DOHH2 (cell line): ENCODE results near the gene COL17A1.

Experiments
- H3F3A ChIP-seq: fragments of 200-600 bp; sonication (generic), shearing (Covaris generic); 2 replicates; pipeline ENCODE4 v1.6.0; 2016; ENCODE audit warnings: antibody characterized with exemption, mild to moderate bottlenecking; ENCODE audit not compliant: control insufficient read depth, insufficient read depth
- H3K27ac ChIP-seq: fragments of 200-600 bp; sonication (generic); 2 replicates; pipeline ENCODE4 v1.5.1; 2014; ENCODE audit warnings: low read depth, mild to moderate bottlenecking, low read length, moderate library complexity
- H3K27me3 ChIP-seq: fragments of 200-600 bp; sonication (generic); 2 replicates; pipeline ENCODE4 v1.6.1; 2014; ENCODE audit warnings: mild to moderate bottlenecking, low read length, mixed read lengths; ENCODE audit not compliant: control insufficient read depth
- H3K36me3 ChIP-seq: fragments of 200-600 bp; sonication (generic); 2 replicates; pipeline ENCODE4 v1.6.1; 2014; ENCODE audit warnings: mild to moderate bottlenecking, low read length, moderate library complexity, mixed read lengths; ENCODE audit not compliant: control insufficient read depth
- H3K4me1 ChIP-seq: fragments of 200-600 bp; sonication (generic); 2 replicates; pipeline ENCODE4 v1.6.1; 2014; ENCODE audit warnings: mild to moderate bottlenecking, low read length, mixed read lengths; ENCODE audit not compliant: control insufficient read depth
- H3K4me2 ChIP-seq: fragments of 200-600 bp; sonication (generic); 2 replicates; pipeline ENCODE4 v1.6.0; 2014; ENCODE audit warnings: mild to moderate bottlenecking, low read length, moderate library complexity
- H3K4me3 ChIP-seq: fragments of 200-600 bp; sonication (generic); 2 replicates; pipeline ENCODE4 v1.5.1; 2014; ENCODE audit warnings: mild to moderate bottlenecking, low read length, mixed read lengths
- H3K79me2 ChIP-seq: fragments of 200-600 bp; sonication (generic); 2 replicates; pipeline ENCODE4 v1.6.1; 2014; ENCODE audit warnings: mild to moderate bottlenecking, low read length, mixed read lengths; ENCODE audit not compliant: control insufficient read depth
- H3K9me2 ChIP-seq: fragments of 200-600 bp; sonication (generic); replicated peaks from 2 replicates; pipeline ENCODE4 v1.6.1; 2014; ENCODE audit warnings: mild to moderate bottlenecking, low read length, mixed read lengths; ENCODE audit not compliant: control insufficient read depth
- H3K9me3 ChIP-seq: fragments of 200-600 bp; sonication (generic); 2 replicates; pipeline ENCODE4 v1.6.1; 2014; ENCODE audit warnings: antibody characterized with exemption, low read length, mixed read lengths; ENCODE audit not compliant: control insufficient read depth, insufficient read depth
- H4K20me1 ChIP-seq: fragments of 200-600 bp; sonication (generic); 2 replicates; pipeline ENCODE4 v1.6.0; 2014; ENCODE audit warnings: low read depth, mild to moderate bottlenecking, antibody characterized with exemption, low read length, moderate library complexity; ENCODE audit not compliant: control insufficient read depth, insufficient read depth
- EZH2phosphoT487 ChIP-seq: fragments of 200-600 bp; sonication (generic); IDR thresholded peaks from 2 replicates; pipeline ENCODE4 v1.6.1; 2017; ENCODE audit warnings: borderline replicate concordance, mild to moderate bottlenecking, antibody characterized with exemption, low read length, moderate library complexity, mixed read lengths
- TF ChIP-seq, protein P1 (sequence below): fragments of 200-600 bp; sonication (generic); IDR thresholded peaks from one replicate; pipeline ENCODE4 v1.5.1; 2014; ENCODE audit warnings: antibody characterized with exemption, mild to moderate bottlenecking, low read depth, low read length; ENCODE audit not compliant: poor library complexity, severe bottlenecking

Gene COL17A1

DNA sequence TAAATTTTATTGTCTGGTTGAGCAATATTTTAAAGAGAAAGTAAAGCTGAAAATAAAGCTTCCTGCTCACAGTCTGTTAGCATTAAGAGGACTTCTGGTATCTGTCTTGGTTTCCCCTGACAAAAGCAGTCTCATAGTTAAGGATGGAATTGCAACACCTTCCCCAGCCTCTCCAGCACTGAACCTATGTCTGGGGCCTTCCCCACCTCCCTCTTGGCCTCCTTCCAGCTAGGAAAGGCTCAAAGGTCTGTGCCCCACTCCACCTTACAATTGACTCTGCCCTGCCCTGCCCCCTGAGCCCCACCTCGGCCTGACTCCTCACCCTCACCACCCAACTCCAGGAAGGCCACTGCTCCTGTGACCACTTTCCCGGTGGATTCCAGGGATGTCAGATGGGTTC is 33.2 kb downstream of the COL17A1 start:
- 0 out of 2 replicates have a peak, but pooled peaks cover 5% of the 10 kb centered on the region for H3K27me3 ChIP-seq
- H3K4me1 ChIP-seq = no peaks in the 10 kb centered on the region
- no peak overlapping the region for H3K27ac ChIP-seq
- no peak for TF ChIP-seq EZH2phosphoT487
- TF ChIP-seq, protein P1, sequence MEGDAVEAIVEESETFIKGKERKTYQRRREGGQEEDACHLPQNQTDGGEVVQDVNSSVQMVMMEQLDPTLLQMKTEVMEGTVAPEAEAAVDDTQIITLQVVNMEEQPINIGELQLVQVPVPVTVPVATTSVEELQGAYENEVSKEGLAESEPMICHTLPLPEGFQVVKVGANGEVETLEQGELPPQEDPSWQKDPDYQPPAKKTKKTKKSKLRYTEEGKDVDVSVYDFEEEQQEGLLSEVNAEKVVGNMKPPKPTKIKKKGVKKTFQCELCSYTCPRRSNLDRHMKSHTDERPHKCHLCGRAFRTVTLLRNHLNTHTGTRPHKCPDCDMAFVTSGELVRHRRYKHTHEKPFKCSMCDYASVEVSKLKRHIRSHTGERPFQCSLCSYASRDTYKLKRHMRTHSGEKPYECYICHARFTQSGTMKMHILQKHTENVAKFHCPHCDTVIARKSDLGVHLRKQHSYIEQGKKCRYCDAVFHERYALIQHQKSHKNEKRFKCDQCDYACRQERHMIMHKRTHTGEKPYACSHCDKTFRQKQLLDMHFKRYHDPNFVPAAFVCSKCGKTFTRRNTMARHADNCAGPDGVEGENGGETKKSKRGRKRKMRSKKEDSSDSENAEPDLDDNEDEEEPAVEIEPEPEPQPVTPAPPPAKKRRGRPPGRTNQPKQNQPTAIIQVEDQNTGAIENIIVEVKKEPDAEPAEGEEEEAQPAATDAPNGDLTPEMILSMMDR = no peak
- H3K4me3 ChIP-seq = no peak overlapping the region
- no peak overlapping the region for H3K4me2 ChIP-seq
- H4K20me1 ChIP-seq = no peaks in the 10 kb centered on the region
- H3K79me2 ChIP-seq = no peaks in the 10 kb centered on the region
- H3K9me2 ChIP-seq = no peaks in the 10 kb centered on the region
- H3K9me3 ChIP-seq = no peaks in the 10 kb centered on the region
- no peaks in the 10 kb centered on the region for H3K36me3 ChIP-seq
- H3F3A ChIP-seq = no peaks in the 10 kb centered on the region

DNA sequence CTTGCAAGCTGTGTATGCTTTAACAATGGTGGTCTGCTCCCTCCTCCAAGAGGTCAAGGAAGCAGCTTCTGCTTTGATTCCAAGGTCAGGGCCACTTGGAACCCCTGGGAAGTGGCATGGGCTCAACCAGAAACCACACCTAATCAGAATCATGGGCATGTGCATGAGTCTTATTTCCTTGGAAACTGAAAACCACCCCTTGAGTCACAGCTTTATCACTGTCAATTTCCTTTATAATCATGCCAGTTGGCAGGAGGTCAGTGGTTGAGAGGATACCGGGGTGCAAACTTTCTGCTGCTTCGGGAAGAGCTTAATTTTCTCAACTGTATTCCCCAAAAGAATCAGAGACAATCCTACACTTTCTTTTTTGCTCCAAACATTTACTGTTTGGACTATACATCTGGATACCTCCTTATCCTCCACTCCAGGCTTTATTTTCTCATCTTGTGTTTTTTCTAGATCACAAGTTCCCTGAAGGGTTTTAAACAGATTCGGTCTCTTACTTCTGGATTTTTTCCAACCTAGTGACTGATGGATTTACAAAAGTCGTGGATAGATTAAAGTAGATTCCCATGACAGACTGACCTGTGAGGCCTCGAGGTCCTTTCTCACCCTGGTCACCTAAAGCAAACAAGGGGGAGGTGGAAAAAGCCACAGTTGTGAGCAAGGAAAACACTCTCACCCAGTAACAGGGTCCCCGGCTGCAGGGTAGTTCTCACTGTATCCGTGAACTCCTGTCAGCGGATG is 36.0 kb downstream of the COL17A1 start:
- 0 out of 2 replicates have a peak, but pooled peaks cover 5% of the 10 kb centered on the region for H3K27me3 ChIP-seq
- H3K4me3 ChIP-seq = no peak overlapping the region
- H3K4me1 ChIP-seq = no peaks in the 10 kb centered on the region
- no peak for TF ChIP-seq EZH2phosphoT487
- TF ChIP-seq, protein P1 = no peak
- no peaks in the 10 kb centered on the region for H3F3A ChIP-seq
- H3K9me3 ChIP-seq = no peaks in the 10 kb centered on the region
- no peaks in the 10 kb centered on the region for H3K9me2 ChIP-seq
- no peaks in the 10 kb centered on the region for H4K20me1 ChIP-seq
- no peaks in the 10 kb centered on the region for H3K36me3 ChIP-seq
- H3K79me2 ChIP-seq = no peaks in the 10 kb centered on the region
- no peak overlapping the region for H3K27ac ChIP-seq
- no peak overlapping the region for H3K4me2 ChIP-seq

DNA sequence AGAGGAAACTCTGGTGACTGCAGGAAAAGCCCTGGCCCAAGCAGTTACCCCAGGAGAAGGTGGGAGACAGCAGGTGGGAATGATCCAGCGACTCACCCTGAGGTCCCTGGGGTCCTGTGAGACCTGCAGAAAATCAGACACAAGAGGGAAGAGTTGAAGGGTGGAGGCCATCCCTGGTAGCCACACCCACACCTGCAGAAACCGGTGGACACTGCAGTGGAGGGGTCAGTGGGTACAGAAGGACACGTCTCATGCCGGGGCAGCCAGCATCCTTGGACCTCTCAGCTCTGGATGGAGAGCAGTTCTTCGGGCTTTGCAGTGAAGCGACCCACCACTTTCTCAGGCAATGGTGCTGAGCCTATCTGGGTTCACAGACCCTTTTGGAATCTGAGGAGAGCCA is 39.0 kb downstream of the COL17A1 start:
- peaks cover 5% of the 10 kb centered on the region; the same call in 1 of the 2 replicates for H3K27me3 ChIP-seq
- H3K4me3 ChIP-seq = no peak overlapping the region
- H3K36me3 ChIP-seq = no peaks in the 10 kb centered on the region
- H3F3A ChIP-seq = no peaks in the 10 kb centered on the region
- H3K27ac ChIP-seq = no peak overlapping the region
- no peaks in the 10 kb centered on the region for H3K79me2 ChIP-seq
- TF ChIP-seq EZH2phosphoT487 = no peak
- TF ChIP-seq, protein P1 = no peak
- no peaks in the 10 kb centered on the region for H3K9me3 ChIP-seq
- no peaks in the 10 kb centered on the region for H3K4me1 ChIP-seq
- no peak overlapping the region for H3K4me2 ChIP-seq
- no peaks in the 10 kb centered on the region for H4K20me1 ChIP-seq
- no peaks in the 10 kb centered on the region for H3K9me2 ChIP-seq
